HG02884 (cell line): Measurements from ENCODE around the gene OR10D3.
"Not testable (repeated sequence)": the region's sequence is repeated elsewhere in the genome, so short reads cannot be mapped to it uniquely, and the experiment has no call there.

Experiments used
- ATAC-seq: cut with Tn5 transposase; IDR thresholded peaks from one replicate; pipeline ENCODE4 v1.9.1; 2021; ENCODE audit warnings: mild to moderate bottlenecking, moderate library complexity; ENCODE audit not compliant: unreplicated experiment

The OR10D3 gene

GRCh38 chr11:124194293-124195188 lies 11.4 kb downstream of the OR10D3 start:
- no peak for ATAC-seq

- peak; percentile 91 for ATAC-seq
These were observed 12.1 kb downstream of the OR10D3 start for GRCh38 chr11:124195189-124195734.

DNA sequence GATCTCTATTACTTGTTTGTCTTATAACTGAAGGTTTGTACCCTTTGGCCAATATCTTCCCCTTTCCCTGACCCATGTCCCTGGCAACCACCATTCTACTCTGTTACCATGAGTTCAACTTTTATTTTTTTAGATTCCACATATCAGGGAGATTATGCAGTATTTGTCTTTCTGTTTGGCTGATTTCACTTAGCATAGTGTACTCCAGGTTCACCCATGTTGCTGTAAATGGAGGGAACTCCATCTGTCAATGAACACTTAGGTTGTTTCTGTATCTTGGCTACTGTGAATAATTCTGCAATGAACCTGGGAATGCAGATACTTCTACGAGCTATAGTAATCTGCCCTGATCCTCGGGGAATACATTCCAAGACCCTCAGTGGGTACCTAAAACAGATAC lies 14.9 kb downstream of the OR10D3 start:
- ATAC-seq: no peak

DNA sequence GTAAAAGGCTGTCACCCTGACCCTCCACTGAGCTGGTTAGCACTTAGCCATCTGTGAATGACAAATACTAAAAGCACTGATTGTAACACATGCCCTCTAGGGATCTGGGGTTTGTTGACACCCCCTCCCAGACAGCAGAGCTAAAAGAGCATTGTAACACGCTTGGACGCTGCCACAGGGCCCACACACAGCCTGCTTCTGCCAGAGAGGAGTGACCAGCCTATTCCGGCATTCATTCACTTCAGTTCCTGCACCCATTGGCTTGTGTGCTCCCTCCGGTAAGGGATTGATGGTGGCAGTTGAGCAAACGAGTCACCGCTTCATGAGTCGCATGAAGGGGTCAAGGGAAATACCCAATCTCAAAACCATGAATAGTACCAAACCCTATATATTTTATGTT lies 15.8 kb downstream of the OR10D3 start:
- no peak for ATAC-seq

GRCh38 chr11:124199702-124200101 lies 16.6 kb downstream of the OR10D3 start:
- no peak for ATAC-seq

DNA sequence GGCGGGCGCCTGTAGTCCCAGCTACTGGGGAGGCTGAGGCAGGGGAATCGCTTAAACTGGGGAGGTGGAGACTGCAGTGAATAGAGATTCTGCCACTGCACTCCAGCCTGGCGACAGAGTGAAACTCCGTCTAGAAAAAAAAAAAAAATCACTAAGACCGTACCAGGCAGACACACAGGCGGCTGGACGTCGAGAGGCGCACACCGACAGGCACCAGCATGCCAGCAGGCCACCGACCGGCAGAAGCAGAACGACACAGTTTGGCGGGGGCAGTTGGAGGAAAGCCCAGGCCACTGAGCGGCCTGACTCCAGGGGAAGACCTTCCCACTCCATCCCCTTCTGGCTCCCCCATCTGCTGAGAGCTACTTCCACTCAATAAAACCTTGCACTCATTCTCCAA lies 17.5 kb downstream of the OR10D3 start:
- ATAC-seq: no peak

GRCh38 chr11:124202951-124203350 lies 19.8 kb downstream of the OR10D3 start:
- no peak for ATAC-seq

- no peak for ATAC-seq
These were observed 20.9 kb downstream of the OR10D3 start for GRCh38 chr11:124204008-124204407.

- no peak for ATAC-seq
These were observed 24.1 kb downstream of the OR10D3 start for GRCh38 chr11:124207102-124207792.

DNA sequence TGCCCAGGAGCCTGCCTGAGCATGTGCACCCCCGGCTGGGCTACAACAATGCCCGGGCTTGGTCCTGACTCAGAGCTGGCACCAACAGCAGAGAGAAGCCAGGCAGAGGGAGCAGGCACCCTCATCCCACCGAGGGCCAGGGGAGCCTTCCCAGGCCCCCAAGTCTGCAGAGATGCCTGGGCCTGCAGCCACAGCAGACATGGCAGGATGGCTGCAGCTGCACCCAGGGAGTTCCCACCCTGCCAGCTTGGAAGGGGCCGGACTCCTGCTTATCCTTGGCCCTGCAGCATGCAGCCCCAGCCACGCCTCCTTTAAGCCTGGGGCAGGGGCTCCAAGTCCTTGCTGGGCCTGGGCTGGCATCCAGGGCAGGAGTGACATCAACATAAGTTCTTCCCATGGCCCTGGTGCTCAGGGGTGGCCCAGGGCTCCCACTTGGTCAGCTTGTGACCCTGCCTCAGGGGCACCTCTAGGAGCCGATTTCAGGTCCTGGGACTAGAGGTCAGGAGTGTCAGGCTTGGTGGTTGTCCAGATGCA lies 26.7 kb downstream of the OR10D3 start:
- no peak for ATAC-seq

- no peak for ATAC-seq
These were observed 27.3 kb downstream of the OR10D3 start for GRCh38 chr11:124210421-124210820.

DNA sequence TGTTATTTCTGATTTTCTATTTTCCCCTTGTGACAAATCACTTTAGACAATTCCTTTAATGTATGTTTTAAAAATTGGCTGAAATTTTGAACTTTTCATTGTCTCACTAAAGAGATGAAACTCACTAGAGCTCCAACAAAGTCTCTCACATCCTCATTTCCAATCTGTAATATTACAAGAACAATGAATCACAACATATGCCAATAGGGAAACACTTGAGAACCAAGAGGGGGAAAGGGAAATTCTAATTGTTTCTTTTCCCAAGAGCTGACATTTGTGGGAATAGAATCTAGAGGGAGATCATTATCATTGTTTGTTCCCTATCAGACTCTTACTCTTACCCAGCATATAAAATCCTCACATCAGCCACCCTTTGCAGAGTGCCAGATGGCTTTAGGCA lies 28.2 kb downstream of the OR10D3 start:
- ATAC-seq: no peak

DNA sequence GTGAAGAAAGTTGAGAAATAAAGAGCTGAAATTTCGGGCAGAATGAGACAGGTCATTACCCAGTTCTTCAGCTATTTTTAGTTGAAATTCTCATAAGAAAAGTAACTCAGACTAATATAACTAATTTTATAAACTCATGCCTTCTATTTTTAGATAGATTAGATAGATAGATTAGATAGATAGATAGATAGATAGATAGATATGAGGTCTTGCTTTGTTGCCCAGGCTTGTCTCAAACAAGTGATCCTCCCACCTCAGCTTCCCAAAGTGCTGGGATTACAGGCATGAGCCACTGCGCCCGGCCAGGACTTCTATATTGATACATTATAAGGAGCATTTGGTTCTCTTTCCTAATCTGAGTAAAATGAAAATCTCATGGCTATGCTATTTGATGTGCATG lies 30.9 kb downstream of the OR10D3 start:
- no peak for ATAC-seq

DNA sequence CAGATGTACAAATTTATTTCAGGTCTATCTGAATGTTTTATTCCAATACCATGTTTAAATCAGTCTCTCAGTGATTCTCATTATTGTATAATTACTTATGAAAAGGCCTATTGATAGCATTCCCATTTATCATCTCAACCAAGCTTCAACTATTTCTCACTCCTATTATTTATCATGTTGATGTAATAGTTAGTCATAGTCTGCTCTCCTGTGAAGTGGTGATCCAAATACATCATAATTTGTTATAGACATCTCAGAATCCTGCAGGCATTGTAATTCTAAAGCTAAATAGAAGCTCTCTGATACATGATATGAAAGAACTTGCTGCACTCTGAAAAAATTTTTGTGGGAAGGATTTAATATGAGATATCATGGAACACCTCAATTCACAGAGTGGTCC lies 36.0 kb downstream of the OR10D3 start:
- no peak for ATAC-seq

GRCh38 chr11:124222407-124222806 lies 39.3 kb downstream of the OR10D3 start:
- ATAC-seq: no peak

GRCh38 chr11:124224618-124225423 lies 41.7 kb downstream of the OR10D3 start:
- not testable (repeated sequence) for ATAC-seq

DNA sequence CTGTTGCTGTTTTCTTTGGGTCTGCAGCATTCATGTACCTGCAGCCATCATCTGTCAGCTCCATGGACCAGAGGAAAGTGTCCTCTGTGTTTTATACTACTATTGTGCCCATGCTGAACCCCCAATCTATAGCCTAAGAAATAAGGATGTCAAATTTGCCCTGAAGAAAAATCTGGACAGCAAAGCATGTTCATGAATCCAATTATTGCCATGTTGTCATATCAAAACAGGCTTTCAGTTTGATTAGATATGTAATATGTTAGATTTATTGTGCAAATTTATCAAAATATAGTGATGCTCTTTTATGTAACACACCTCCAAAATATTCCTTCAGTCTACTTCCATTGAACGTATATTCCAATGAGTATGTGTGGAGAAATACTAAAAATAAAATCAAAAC lies 42.3 kb downstream of the OR10D3 start:
- ATAC-seq: no peak

GRCh38 chr11:124233376-124233775 lies 50.2 kb downstream of the OR10D3 start:
- ATAC-seq: no peak
